PC-9 (cell line): ENCODE results near the gene TANGO2.

Source experiments
- EZH2 ChIP-seq: fragments of 200-600 bp; sonication (generic); IDR thresholded peaks from 2 replicates; pipeline ENCODE4 v1.8.0; 2017; ENCODE audit warnings: antibody characterized with exemption, low read depth
- TF ChIP-seq, protein P1 (sequence below): fragments of 200-600 bp; sonication (generic); conservative IDR thresholded peaks from 2 replicates; pipeline ENCODE4 v1.6.1; 2017; ENCODE audit warnings: mixed run types, antibody characterized with exemption, mild to moderate bottlenecking, moderate library complexity

DNA sequence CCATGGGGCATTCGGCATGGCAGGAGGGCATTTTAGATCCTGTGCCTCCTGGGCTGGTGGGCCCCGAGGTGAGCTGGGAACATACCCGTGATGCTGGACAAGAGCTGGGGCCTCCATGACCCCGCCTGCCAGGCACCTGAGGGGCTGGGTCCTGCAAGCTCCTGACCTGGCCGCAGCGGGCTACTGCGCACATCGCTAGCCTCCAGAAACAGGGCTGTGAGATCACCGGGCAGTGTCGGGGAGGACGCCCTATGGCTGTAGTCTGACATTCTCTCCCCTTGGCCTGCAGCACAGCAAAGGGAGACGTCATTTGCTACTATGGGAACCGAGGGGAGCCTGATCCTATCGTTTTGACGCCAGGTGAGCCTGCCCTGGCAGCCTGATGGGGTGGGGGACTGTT is 34.7 kb downstream of the TANGO2 start:
- TF ChIP-seq, protein P1, sequence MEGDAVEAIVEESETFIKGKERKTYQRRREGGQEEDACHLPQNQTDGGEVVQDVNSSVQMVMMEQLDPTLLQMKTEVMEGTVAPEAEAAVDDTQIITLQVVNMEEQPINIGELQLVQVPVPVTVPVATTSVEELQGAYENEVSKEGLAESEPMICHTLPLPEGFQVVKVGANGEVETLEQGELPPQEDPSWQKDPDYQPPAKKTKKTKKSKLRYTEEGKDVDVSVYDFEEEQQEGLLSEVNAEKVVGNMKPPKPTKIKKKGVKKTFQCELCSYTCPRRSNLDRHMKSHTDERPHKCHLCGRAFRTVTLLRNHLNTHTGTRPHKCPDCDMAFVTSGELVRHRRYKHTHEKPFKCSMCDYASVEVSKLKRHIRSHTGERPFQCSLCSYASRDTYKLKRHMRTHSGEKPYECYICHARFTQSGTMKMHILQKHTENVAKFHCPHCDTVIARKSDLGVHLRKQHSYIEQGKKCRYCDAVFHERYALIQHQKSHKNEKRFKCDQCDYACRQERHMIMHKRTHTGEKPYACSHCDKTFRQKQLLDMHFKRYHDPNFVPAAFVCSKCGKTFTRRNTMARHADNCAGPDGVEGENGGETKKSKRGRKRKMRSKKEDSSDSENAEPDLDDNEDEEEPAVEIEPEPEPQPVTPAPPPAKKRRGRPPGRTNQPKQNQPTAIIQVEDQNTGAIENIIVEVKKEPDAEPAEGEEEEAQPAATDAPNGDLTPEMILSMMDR, result no peak
- TF ChIP-seq EZH2, result no peak
